ENCODE results near the gene HSD3B2. TPM values are rescaled to one million over a fixed set of nuclear protein-coding genes. Genes with fewer than 3 reads are reported as not detected.

The HSD3B2 gene
- total and polyA plus RNA-seq, 2 experiments from 2014 or later, result not detected

DNA sequence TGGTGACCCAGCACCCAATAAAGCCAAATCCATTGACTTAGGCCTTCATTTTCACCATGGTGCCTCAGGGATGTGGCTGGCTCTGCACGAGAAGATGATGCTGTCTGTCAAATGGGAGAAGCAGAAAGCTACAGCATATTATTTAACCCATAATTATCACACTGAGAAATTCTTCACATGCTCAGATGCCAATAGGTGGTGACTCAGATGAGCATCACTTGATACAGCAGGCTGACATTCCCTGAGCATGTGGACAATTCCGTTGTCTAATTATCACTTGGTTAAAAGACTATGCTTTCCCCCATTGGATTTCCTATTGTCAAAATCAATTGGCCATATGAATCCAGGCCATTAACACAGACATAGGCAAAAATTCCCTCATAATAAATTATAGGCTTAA lies 48.0 kb downstream of the HSD3B2 start:
- H3K4me3 Mint-ChIP-seq, result no peak overlapping the region
- ATAC-seq, result no peak
- no peaks in the 10 kb centered on the region for H3F3A ChIP-seq (replicated peaks; ENCODE audit: low read depth)

More for the DNA sequence above, 48.0 kb downstream of the HSD3B2 start:
- no peak overlapping the region for H3K4me3 ChIP-seq
- no peaks in the 10 kb centered on the region for H3K79me2 ChIP-seq (replicated peaks; ENCODE audit: insufficient read depth)
- peaks cover 16% of the 10 kb centered on the region for H3K4me1 Mint-ChIP-seq
- no peaks in the 10 kb centered on the region for H3K36me3 ChIP-seq (ENCODE audit: insufficient read depth)
- no peak overlapping the region for H3K27ac Mint-ChIP-seq
- H4K20me1 ChIP-seq (replicated peaks; ENCODE audit: insufficient read depth), result no peaks in the 10 kb centered on the region
- H3K9me2 ChIP-seq (ENCODE audit: insufficient read depth), result peaks cover 25% of the 10 kb centered on the region; the same call in 1 of the 2 replicates
- no peaks in the 10 kb centered on the region for H3K9me3 Mint-ChIP-seq
- no peak overlapping the region for H2AFZ ChIP-seq
- H3K4me1 ChIP-seq (ENCODE audit: insufficient read depth), result peaks cover 12% of the 10 kb centered on the region
- no peak overlapping the region for H3K27ac ChIP-seq (ENCODE audit: low read depth)
- H3K27me3 ChIP-seq (ENCODE audit: insufficient read depth), result no peaks in the 10 kb centered on the region
- DNase-seq (ENCODE audit: low spot score), result no peak
- H3K27me3 Mint-ChIP-seq (ENCODE audit: insufficient read depth, low read depth, poor library complexity), result no peaks in the 10 kb centered on the region
- TF ChIP-seq, protein P1, sequence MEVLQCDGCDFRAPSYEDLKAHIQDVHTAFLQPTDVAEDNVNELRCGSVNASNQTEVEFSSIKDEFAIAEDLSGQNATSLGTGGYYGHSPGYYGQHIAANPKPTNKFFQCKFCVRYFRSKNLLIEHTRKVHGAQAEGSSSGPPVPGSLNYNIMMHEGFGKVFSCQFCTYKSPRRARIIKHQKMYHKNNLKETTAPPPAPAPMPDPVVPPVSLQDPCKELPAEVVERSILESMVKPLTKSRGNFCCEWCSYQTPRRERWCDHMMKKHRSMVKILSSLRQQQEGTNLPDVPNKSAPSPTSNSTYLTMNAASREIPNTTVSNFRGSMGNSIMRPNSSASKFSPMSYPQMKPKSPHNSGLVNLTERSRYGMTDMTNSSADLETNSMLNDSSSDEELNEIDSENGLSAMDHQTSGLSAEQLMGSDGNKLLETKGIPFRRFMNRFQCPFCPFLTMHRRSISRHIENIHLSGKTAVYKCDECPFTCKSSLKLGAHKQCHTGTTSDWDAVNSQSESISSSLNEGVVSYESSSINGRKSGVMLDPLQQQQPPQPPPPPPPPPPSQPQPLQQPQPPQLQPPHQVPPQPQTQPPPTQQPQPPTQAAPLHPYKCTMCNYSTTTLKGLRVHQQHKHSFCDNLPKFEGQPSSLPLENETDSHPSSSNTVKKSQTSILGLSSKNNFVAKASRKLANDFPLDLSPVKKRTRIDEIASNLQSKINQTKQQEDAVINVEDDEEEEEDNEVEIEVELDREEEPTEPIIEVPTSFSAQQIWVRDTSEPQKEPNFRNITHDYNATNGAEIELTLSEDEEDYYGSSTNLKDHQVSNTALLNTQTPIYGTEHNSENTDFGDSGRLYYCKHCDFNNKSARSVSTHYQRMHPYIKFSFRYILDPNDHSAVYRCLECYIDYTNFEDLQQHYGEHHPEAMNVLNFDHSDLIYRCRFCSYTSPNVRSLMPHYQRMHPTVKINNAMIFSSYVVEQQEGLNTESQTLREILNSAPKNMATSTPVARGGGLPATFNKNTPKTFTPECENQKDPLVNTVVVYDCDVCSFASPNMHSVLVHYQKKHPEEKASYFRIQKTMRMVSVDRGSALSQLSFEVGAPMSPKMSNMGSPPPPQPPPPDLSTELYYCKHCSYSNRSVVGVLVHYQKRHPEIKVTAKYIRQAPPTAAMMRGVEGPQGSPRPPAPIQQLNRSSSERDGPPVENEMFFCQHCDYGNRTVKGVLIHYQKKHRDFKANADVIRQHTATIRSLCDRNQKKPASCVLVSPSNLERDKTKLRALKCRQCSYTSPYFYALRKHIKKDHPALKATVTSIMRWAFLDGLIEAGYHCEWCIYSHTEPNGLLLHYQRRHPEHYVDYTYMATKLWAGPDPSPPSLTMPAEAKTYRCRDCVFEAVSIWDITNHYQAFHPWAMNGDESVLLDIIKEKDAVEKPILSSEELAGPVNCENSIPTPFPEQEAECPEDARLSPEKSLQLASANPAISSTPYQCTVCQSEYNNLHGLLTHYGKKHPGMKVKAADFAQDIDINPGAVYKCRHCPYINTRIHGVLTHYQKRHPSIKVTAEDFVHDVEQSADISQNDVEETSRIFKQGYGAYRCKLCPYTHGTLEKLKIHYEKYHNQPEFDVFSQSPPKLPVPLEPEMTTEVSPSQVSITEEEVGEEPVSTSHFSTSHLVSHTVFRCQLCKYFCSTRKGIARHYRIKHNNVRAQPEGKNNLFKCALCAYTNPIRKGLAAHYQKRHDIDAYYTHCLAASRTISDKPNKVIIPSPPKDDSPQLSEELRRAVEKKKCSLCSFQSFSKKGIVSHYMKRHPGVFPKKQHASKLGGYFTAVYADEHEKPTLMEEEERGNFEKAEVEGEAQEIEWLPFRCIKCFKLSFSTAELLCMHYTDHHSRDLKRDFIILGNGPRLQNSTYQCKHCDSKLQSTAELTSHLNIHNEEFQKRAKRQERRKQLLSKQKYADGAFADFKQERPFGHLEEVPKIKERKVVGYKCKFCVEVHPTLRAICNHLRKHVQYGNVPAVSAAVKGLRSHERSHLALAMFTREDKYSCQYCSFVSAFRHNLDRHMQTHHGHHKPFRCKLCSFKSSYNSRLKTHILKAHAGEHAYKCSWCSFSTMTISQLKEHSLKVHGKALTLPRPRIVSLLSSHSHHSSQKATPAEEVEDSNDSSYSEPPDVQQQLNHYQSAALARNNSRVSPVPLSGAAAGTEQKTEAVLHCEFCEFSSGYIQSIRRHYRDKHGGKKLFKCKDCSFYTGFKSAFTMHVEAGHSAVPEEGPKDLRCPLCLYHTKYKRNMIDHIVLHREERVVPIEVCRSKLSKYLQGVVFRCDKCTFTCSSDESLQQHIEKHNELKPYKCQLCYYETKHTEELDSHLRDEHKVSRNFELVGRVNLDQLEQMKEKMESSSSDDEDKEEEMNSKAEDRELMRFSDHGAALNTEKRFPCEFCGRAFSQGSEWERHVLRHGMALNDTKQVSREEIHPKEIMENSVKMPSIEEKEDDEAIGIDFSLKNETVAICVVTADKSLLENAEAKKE (CRISPR knock-in tag; IDR thresholded peaks at IDR 0.05), result no peak
- TF ChIP-seq EZH2phosphoT487 (IDR thresholded peaks at IDR 0.05; ENCODE audit: unreplicated experiment), result no peak
- no peak for TF ChIP-seq JUNB (IDR thresholded peaks at IDR 0.05; ENCODE audit: unreplicated experiment)
- TF ChIP-seq, protein P2, sequence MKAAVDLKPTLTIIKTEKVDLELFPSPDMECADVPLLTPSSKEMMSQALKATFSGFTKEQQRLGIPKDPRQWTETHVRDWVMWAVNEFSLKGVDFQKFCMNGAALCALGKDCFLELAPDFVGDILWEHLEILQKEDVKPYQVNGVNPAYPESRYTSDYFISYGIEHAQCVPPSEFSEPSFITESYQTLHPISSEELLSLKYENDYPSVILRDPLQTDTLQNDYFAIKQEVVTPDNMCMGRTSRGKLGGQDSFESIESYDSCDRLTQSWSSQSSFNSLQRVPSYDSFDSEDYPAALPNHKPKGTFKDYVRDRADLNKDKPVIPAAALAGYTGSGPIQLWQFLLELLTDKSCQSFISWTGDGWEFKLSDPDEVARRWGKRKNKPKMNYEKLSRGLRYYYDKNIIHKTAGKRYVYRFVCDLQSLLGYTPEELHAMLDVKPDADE (IDR thresholded peaks at IDR 0.05), result no peak
- TF ChIP-seq POLR2AphosphoS5 (IDR thresholded peaks at IDR 0.05; ENCODE audit: low read depth), result no peak
- TF ChIP-seq EZH2 (IDR thresholded peaks at IDR 0.05; ENCODE audit: low read depth, unreplicated experiment), result no peak
- TF ChIP-seq, protein P3, sequence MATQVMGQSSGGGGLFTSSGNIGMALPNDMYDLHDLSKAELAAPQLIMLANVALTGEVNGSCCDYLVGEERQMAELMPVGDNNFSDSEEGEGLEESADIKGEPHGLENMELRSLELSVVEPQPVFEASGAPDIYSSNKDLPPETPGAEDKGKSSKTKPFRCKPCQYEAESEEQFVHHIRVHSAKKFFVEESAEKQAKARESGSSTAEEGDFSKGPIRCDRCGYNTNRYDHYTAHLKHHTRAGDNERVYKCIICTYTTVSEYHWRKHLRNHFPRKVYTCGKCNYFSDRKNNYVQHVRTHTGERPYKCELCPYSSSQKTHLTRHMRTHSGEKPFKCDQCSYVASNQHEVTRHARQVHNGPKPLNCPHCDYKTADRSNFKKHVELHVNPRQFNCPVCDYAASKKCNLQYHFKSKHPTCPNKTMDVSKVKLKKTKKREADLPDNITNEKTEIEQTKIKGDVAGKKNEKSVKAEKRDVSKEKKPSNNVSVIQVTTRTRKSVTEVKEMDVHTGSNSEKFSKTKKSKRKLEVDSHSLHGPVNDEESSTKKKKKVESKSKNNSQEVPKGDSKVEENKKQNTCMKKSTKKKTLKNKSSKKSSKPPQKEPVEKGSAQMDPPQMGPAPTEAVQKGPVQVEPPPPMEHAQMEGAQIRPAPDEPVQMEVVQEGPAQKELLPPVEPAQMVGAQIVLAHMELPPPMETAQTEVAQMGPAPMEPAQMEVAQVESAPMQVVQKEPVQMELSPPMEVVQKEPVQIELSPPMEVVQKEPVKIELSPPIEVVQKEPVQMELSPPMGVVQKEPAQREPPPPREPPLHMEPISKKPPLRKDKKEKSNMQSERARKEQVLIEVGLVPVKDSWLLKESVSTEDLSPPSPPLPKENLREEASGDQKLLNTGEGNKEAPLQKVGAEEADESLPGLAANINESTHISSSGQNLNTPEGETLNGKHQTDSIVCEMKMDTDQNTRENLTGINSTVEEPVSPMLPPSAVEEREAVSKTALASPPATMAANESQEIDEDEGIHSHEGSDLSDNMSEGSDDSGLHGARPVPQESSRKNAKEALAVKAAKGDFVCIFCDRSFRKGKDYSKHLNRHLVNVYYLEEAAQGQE (IDR thresholded peaks at IDR 0.05; ENCODE audit: unreplicated experiment), result no peak
- TF ChIP-seq STAT1 (IDR thresholded peaks at IDR 0.05; ENCODE audit: unreplicated experiment), result no peak
- TF ChIP-seq, protein P4, sequence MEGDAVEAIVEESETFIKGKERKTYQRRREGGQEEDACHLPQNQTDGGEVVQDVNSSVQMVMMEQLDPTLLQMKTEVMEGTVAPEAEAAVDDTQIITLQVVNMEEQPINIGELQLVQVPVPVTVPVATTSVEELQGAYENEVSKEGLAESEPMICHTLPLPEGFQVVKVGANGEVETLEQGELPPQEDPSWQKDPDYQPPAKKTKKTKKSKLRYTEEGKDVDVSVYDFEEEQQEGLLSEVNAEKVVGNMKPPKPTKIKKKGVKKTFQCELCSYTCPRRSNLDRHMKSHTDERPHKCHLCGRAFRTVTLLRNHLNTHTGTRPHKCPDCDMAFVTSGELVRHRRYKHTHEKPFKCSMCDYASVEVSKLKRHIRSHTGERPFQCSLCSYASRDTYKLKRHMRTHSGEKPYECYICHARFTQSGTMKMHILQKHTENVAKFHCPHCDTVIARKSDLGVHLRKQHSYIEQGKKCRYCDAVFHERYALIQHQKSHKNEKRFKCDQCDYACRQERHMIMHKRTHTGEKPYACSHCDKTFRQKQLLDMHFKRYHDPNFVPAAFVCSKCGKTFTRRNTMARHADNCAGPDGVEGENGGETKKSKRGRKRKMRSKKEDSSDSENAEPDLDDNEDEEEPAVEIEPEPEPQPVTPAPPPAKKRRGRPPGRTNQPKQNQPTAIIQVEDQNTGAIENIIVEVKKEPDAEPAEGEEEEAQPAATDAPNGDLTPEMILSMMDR (conservative IDR thresholded peaks at IDR 0.05; ENCODE audit: low read depth in 2 of 2), result no peak
- no peak for TF ChIP-seq ZNF114 (CRISPR knock-in tag; IDR thresholded peaks at IDR 0.05)
- no peak for TF ChIP-seq CREB1 (CRISPR knock-in tag; IDR thresholded peaks at IDR 0.05; ENCODE audit: low read depth)
- TF ChIP-seq NANOG (IDR thresholded peaks at IDR 0.05; ENCODE audit: borderline replicate concordance), result no peak
- TF ChIP-seq ZNF331 (CRISPR knock-in tag; IDR thresholded peaks at IDR 0.05; ENCODE audit: low read depth), result no peak
- H3K36me3 Mint-ChIP-seq (ENCODE audit: low read depth), result no peaks in the 10 kb centered on the region
- H3K4me2 ChIP-seq, result no peak overlapping the region
